CMK (cell line): ENCODE data around the gene RCN1.
"Not testable (repeated sequence)": the region's sequence is repeated elsewhere in the genome, so short reads cannot be mapped to it uniquely, and the experiment has no call there.

Source experiments
- DNase-seq: peaks from one replicate; pipeline ENCODE4 v3.0.0-alpha.2; 2010; ENCODE audit warnings: low read depth

The RCN1 gene

GRCh38 chr11:32113200-32113919, 22.5 kb downstream of the RCN1 start:
- no peak for DNase-seq

GRCh38 chr11:32113920-32114203, 23.0 kb downstream of the RCN1 start:
- no peak for DNase-seq

GRCh38 chr11:32115446-32115845, 24.6 kb downstream of the RCN1 start:
- no peak for DNase-seq

GRCh38 chr11:32116668-32117067, 25.8 kb downstream of the RCN1 start:
- no peak for DNase-seq

GRCh38 chr11:32118025-32118974, 27.4 kb downstream of the RCN1 start:
- no peak for DNase-seq

- DNase-seq: not testable (repeated sequence)
Measured at GRCh38 chr11:32119139-32119538, 28.3 kb downstream of the RCN1 start.

- no peak for DNase-seq
Measured at GRCh38 chr11:32121012-32121411, 30.1 kb downstream of the RCN1 start.

- DNase-seq: no peak
Measured at GRCh38 chr11:32122200-32122599, 31.3 kb downstream of the RCN1 start.

GRCh38 chr11:32131321-32131720, 40.4 kb downstream of the RCN1 start:
- no peak for DNase-seq

- DNase-seq: no peak
Measured at GRCh38 chr11:32136657-32137056, 45.8 kb downstream of the RCN1 start.

GRCh38 chr11:32137263-32137662, 46.4 kb downstream of the RCN1 start:
- no peak for DNase-seq

GRCh38 chr11:32137869-32138268, 47.0 kb downstream of the RCN1 start:
- DNase-seq: no peak

GRCh38 chr11:32138902-32139301, 48.0 kb downstream of the RCN1 start:
- DNase-seq: no peak

GRCh38 chr11:32139896-32140520, 49.1 kb downstream of the RCN1 start:
- no peak for DNase-seq

GRCh38 chr11:32141745-32142546, 51.1 kb downstream of the RCN1 start:
- DNase-seq: no peak

- DNase-seq: no peak
Measured at GRCh38 chr11:32143378-32143777, 52.5 kb downstream of the RCN1 start.

GRCh38 chr11:32145282-32145681, 54.4 kb downstream of the RCN1 start:
- DNase-seq: no peak

- no peak for DNase-seq
Measured at GRCh38 chr11:32148895-32149294, 58.0 kb downstream of the RCN1 start.

GRCh38 chr11:32149748-32150147, 58.9 kb downstream of the RCN1 start:
- DNase-seq: no peak

GRCh38 chr11:32151027-32151426, 60.2 kb downstream of the RCN1 start:
- DNase-seq: no peak

- no peak for DNase-seq
Measured at GRCh38 chr11:32152216-32152615, 61.3 kb downstream of the RCN1 start.

GRCh38 chr11:32152821-32153220, 61.9 kb downstream of the RCN1 start:
- no peak for DNase-seq
